Measurements from ENCODE around the gene TPRA1. TPM values are rescaled to one million over a fixed set of nuclear protein-coding genes. Genes with fewer than 3 reads are reported as not detected.

The TPRA1 gene
- total RNA-seq, 1 donor from 2014 or later = 38.4 TPM

DNA sequence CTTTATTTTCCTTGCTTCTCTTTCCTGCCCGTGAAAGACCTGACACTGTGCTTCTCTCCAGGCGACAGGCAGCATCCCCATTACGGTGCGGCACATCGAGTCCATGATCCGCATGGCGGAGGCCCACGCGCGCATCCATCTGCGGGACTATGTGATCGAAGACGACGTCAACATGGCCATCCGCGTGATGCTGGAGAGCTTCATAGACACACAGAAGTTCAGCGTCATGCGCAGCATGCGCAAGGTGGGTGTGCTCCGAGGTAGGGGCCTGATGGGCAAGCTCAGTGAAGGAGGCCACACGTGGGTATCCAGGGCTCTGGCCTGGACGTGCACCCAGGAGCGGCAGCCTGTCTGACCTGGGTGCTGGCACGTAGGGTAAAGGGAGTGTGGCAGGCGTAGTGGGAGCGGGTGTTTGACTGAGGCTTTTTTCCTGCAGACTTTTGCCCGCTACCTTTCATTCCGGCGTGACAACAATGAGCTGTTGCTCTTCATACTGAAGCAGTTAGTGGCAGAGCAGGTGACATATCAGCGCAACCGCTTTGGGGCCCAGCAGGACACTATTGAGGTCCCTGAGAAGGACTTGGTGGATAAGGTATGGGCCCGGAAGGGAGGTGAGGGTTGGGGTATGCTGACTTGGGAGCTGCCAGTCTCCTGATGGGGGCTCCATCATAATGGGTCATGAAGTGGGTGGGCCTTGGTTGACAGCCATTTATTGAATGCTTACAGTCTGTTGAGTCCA lies 30.3 kb upstream of the TPRA1 start:
- no peaks in the 10 kb centered on the region for H3K27me3 ChIP-seq (ENCODE audit: control insufficient read depth, insufficient read depth, low read length)
- TF ChIP-seq CTCF (IDR thresholded peaks at IDR 0.05; ENCODE audit: insufficient read depth, low read length, severe bottlenecking) = no peak
- H3K36me3 ChIP-seq (ENCODE audit: control insufficient read depth, insufficient read depth, low read length) = peaks cover 7% of the 10 kb centered on the region

DNA sequence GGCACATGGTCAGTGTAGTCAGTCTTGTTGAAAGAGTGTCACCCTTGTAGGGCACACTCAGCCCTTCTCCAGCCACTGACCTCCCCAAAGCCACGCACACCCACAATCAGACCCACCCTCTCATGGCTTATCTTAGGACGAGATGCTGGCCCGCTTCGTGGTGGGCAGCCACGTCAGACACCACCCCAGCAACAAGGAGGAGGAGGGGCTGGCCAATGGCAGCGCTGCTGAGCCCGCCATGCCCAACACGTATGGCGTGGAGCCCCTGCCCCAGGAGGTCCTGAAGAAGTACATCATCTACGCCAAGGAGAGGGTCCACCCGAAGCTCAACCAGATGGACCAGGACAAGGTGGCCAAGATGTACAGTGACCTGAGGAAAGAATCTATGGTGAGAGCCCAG lies 28.4 kb upstream of the TPRA1 start:
- Histone ChIP-seq H3K36me3 (ENCODE audit: control insufficient read depth, insufficient read depth, low read length) (peaks cover 7% of the 10 kb centered on the region), H3K27me3 (ENCODE audit: control insufficient read depth, insufficient read depth, low read length) (no peaks in the 10 kb centered on the region), H3K4me3 (ENCODE audit: low read depth, low read length) (no peak overlapping the region)
- FAIRE-seq (no peak), DNase-seq (ENCODE audit: low read depth) (no peak)
- no peak for TF ChIP-seq CTCF (IDR thresholded peaks at IDR 0.05; ENCODE audit: insufficient read depth, low read length, severe bottlenecking)

More for the DNA sequence above, 30.3 kb upstream of the TPRA1 start:
- FAIRE-seq (peak; percentile 92), DNase-seq (ENCODE audit: low read depth) (no peak)
- no peak overlapping the region for H3K4me3 ChIP-seq (ENCODE audit: low read depth, low read length)

- FAIRE-seq (no peak), DNase-seq (ENCODE audit: low read depth) (no peak)
- peaks cover 7% of the 10 kb centered on the region for H3K36me3 ChIP-seq (ENCODE audit: control insufficient read depth, insufficient read depth, low read length)
Observed at GRCh38 chr3:127616836-127617605, 26.5 kb upstream of the TPRA1 start.

DNA sequence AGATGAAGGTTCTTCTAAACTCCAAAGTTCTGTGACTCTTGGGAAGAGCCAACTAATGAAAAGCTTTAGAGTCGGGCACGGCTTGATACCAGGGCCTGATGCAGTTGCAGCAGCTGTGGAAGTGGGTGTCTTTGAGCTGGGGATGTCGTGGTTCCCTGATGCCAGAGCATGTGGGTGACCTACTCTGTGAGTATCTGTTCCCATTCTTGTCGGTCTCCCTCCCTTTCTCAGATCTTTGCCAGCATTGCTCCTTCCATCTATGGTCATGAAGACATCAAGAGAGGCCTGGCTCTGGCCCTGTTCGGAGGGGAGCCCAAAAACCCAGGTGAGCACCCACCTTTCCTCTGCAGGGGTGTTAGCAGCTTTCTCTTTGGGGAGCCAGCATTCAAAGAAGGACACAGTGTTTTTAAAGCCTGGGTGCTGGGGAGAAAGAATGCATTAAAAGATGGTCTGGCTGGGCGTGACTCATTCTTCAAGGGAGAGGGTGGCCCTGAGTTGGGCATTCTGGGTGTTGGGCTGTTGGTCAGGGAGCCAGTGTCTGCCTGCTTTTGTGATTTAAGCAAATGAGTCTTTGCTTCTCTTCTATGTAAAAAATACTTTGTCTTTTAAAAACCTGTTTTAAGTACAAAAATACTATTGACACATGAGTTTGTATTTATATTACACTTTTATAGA lies 25.2 kb upstream of the TPRA1 start:
- no peak for DNase-seq (ENCODE audit: low read depth)
- H3K4me3 ChIP-seq (ENCODE audit: low read depth, low read length) = no peak overlapping the region
- H3K27me3 ChIP-seq (ENCODE audit: control insufficient read depth, insufficient read depth, low read length) = no peaks in the 10 kb centered on the region
- FAIRE-seq = no peak
- H3K36me3 ChIP-seq (ENCODE audit: control insufficient read depth, insufficient read depth, low read length) = peaks cover 6% of the 10 kb centered on the region
- TF ChIP-seq CTCF (IDR thresholded peaks at IDR 0.05; ENCODE audit: insufficient read depth, low read length, severe bottlenecking) = no peak

More at GRCh38 chr3:127616836-127617605, 26.5 kb upstream of the TPRA1 start:
- Histone ChIP-seq H3K4me3 (ENCODE audit: low read depth, low read length) (no peak overlapping the region), H3K27me3 (ENCODE audit: control insufficient read depth, insufficient read depth, low read length) (no peaks in the 10 kb centered on the region)
- TF ChIP-seq CTCF (IDR thresholded peaks at IDR 0.05; ENCODE audit: insufficient read depth, low read length, severe bottlenecking) = no peak

DNA sequence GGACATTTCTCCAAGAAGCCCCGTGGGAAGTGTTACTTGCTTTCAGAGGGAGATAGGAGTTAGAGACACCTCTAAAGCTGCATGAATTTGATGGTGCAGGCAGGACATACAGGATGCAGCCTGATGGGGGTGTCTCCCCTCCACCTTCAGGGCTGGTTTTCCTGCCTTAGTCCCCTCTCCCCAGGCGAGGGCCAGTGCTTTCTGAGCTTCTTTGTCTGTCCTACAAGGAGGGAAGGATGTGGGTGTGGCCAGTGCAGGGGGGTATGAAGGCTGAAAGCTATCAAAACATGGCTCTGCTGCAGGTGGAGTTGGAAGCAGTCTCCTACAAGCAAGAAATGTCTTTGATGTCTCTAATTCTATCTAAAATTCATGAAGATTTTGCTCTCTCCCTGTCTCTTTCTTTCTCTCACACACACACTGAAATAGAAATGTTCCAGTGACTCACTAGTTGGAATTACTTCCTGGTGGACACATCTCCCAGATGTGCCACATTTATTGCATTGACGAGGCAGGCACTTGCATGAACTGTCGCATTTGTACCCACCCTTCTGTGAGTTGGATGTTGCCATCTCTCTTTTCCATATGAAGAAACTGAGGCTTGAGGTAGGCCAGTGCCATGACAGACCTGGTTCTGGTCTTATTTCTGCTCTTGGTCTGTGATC lies 24.5 kb upstream of the TPRA1 start:
- FAIRE-seq = peak; percentile 93
- H3K36me3 ChIP-seq (ENCODE audit: control insufficient read depth, insufficient read depth, low read length) = peaks cover 4% of the 10 kb centered on the region
- H3K27me3 ChIP-seq (ENCODE audit: control insufficient read depth, insufficient read depth, low read length) = no peaks in the 10 kb centered on the region
- DNase-seq (ENCODE audit: low read depth) = peak; percentile 30
- H3K4me3 ChIP-seq (ENCODE audit: low read depth, low read length) = no peak overlapping the region
- TF ChIP-seq CTCF (IDR thresholded peaks at IDR 0.05; ENCODE audit: insufficient read depth, low read length, severe bottlenecking) = no peak

Data from bronchial epithelial cell (primary cell).